NB4 (cell line): ENCODE results near the gene RBM47.
"Not testable (repeated sequence)": the region's sequence is repeated elsewhere in the genome, so short reads cannot be mapped to it uniquely, and the experiment has no call there.

Experiments used
- DNase-seq: peaks from one replicate; pipeline ENCODE4 v3.0.0; 2010; ENCODE audit warnings: low read depth
- H3K4me3 ChIP-seq: one replicate; pipeline ENCODE4 v1.5.1; 2011; ENCODE audit warnings: mild to moderate bottlenecking, low read depth, low read length, moderate library complexity
- MYC ChIP-seq: IDR thresholded peaks from 2 replicates; pipeline ENCODE4 v1.6.1; 2011; ENCODE audit warnings: low read depth, low read length
- POLR2A ChIP-seq: IDR thresholded peaks from 2 replicates; pipeline ENCODE4 v1.6.1; 2011; ENCODE audit warnings: mild to moderate bottlenecking; ENCODE audit not compliant: insufficient read length; ENCODE audit errors: extremely low read depth
- TF ChIP-seq, protein P1 (sequence below): IDR thresholded peaks from one replicate; pipeline ENCODE4 v1.5.1; 2012; ENCODE audit warnings: low read depth, low read length
- TF ChIP-seq, protein P2 (sequence below): IDR thresholded peaks from 2 replicates; pipeline ENCODE4 v1.6.1; 2011; ENCODE audit warnings: low read depth, low read length

RBM47 gene

DNA sequence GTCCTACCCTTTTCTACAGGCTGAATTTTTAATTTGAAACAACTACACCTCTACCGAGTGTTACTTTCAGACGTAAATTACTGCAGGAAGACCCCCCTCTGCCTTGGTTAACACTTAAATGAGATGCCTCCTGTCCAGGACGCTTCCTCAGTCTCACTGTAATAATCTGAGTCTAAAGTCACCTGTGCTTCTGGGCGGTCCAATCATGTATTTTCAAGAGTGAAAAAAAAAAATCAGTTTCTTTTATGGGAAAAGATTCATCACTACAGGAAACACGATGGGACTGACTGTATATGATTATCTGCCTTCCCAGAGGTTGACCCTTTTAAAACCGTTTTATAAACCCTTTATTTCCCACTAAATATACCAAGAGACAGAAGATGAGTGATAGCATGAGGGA is 776 bp downstream of the RBM47 start:
- no peak for DNase-seq
- no peak for TF ChIP-seq POLR2A
- TF ChIP-seq, protein P1, sequence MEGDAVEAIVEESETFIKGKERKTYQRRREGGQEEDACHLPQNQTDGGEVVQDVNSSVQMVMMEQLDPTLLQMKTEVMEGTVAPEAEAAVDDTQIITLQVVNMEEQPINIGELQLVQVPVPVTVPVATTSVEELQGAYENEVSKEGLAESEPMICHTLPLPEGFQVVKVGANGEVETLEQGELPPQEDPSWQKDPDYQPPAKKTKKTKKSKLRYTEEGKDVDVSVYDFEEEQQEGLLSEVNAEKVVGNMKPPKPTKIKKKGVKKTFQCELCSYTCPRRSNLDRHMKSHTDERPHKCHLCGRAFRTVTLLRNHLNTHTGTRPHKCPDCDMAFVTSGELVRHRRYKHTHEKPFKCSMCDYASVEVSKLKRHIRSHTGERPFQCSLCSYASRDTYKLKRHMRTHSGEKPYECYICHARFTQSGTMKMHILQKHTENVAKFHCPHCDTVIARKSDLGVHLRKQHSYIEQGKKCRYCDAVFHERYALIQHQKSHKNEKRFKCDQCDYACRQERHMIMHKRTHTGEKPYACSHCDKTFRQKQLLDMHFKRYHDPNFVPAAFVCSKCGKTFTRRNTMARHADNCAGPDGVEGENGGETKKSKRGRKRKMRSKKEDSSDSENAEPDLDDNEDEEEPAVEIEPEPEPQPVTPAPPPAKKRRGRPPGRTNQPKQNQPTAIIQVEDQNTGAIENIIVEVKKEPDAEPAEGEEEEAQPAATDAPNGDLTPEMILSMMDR, result no peak
- TF ChIP-seq, protein P2, sequence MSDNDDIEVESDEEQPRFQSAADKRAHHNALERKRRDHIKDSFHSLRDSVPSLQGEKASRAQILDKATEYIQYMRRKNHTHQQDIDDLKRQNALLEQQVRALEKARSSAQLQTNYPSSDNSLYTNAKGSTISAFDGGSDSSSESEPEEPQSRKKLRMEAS, result no peak
- TF ChIP-seq MYC, result no peak
- H3K4me3 ChIP-seq, result no peak overlapping the region

DNA sequence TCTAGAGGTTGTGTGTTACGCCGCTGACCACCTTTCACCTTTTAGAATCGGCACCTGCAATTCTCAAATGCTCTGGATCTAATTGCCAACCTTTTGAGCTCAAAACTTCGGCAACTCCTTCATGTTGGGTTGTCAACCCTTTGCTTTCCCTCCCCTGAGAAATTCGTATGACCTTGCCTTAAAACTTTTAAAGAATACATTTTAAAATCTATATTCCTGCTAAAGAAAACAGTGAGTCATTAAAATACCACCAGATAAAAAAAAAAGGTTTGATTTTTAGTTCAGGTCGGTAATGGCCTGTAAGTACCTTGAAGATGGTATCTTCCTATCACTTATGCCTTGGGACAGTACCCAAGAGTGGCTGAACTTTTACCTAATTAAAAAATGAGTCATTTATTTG is 1.3 kb downstream of the RBM47 start:
- not testable (repeated sequence) for H3K4me3 ChIP-seq

DNA sequence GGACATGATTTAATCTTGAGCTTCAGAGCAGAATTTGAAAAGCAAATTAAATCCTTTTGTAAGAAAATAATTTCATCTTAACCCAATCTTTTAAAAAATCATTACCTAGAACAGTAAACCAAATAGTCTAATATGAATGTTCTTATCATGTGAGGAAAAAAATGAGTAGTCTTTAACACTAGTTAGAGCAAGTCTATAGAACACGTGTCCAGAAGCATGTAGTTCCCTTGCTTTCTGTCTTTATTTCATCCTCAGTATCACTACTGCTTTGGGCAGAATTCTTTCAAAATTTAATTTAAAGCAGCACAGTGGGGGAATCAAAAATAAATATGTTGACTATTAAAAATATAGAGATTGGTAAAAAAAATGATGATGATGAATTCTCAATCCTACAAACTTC is 2.1 kb downstream of the RBM47 start:
- TF ChIP-seq MYC, result no peak
- TF ChIP-seq, protein P1, result no peak
- no peak for TF ChIP-seq POLR2A
- TF ChIP-seq, protein P2, result no peak

More for the DNA sequence above, 1.3 kb downstream of the RBM47 start:
- not testable (repeated sequence) for DNase-seq

DNA sequence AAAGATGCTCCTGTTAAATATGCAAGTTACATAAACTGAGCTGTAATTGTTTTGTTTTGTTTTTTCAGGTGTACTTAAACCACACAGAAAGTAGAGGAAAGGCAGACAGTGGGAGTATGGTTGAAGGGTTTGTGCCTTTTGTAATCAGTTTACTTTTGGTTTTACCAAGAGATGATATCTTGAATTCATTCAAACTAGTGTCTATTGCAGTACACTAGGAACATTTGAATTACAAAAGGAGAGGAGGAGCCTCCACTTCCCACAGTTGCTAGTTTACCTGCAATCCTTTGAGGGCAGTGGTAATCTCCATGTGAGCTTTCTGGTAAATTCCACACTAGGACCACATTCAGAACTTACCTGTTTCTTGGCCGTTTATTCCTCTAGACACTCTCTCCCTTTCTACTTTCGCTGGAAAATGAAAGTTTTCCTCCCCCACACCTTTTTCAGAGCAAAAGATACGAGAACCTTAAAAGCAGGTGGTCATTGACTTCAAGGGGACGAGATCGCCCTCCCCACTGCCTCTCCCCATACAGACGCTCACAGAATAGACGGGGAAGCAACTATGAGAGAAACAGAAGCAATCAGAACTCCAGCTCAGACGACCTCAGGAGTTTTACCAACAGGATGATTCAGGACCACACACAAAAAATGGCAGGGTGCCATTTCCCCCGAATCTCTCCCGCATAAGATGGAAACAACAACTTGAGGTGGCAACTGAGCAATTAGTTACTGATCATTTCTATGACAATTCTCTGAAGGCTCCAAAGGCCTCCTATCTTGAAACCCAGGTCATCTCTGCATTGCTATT is 3.3 kb downstream of the RBM47 start:
- no peak overlapping the region for H3K4me3 ChIP-seq
- TF ChIP-seq, protein P1, result no peak
- TF ChIP-seq, protein P2, result no peak
- TF ChIP-seq POLR2A (no peak), MYC (no peak)
- DNase-seq, result no peak

More for the DNA sequence above, 2.1 kb downstream of the RBM47 start:
- DNase-seq, result no peak
- no peak overlapping the region for H3K4me3 ChIP-seq

DNA sequence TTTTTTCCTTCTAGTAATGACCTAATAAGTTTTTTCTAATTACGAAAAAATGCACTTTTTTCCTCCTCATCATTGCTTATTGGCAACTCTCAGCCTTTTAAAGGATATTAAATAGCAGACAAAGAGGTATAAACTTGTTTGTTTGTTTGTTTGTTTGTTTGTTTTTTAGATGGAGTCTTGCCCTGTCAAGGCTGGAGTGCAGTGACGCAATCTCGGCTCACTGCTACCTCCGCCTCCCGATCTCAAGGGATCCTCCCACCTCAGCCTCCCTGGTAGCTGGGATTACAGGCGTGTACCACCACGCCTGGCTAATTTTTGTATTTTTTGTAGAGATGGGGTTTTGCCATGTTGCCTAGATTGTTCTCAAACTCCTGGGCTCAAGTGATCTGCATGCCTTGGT is 6.0 kb downstream of the RBM47 start:
- no peak for DNase-seq
- TF ChIP-seq MYC (no peak), POLR2A (no peak)
- TF ChIP-seq, protein P1, result no peak
- TF ChIP-seq, protein P2, result no peak
- H3K4me3 ChIP-seq, result no peak overlapping the region

DNA sequence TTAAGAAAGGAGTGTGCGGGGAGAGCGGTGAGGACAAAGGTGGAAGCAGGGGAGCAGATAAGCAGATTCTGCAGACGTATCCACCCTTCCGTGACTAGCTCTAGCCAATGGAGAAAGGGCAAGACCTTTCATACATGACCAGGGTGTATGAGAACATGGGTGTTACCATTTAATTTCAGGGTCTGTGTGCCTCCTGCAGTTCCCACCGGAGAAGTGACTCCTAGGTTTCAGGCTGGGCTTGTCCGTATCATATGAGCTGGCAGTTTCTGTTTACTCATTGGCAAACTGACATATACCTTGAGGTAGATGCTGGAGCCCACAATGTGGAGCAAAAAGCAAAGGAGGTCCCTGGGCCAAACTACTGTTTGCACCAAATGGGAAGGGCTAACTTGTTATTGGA is 6.8 kb downstream of the RBM47 start:
- TF ChIP-seq, protein P2, result no peak
- TF ChIP-seq, protein P1, result no peak
- no peak for TF ChIP-seq MYC
- TF ChIP-seq POLR2A, result no peak
- no peak overlapping the region for H3K4me3 ChIP-seq
- DNase-seq, result no peak
